Upper lobe of left lung (tissue), 6 donors: ENCODE measurements around the gene TGFBR3. TPM values are rescaled to one million over a fixed set of nuclear protein-coding genes. Genes with fewer than 3 reads are reported as not detected.

Experiments used
- ATAC-seq, 2 donors: fragments of 200-7000 bp; cut with Tn5 transposase; one replicate each; pipeline ENCODE4 v1.9.1; 2022; ENCODE audit warnings: mild to moderate bottlenecking in 2 of 2, moderate library complexity in 2 of 2; ENCODE audit not compliant: low FRiP score in 2 of 2
- DNase-seq, 2 donors: peaks; one replicate each; pipeline ENCODE4 v3.0.0-alpha.2; 2019 to 2020
- H3K27ac ChIP-seq, 4 donors: fragments of 200-600 bp; sonication (generic); one replicate each; pipeline ENCODE4 v1.5.1; 2016 to 2019
- H3K27me3 ChIP-seq, 4 donors: fragments of 200-600 bp; sonication (generic); one replicate each; pipeline ENCODE4 v1.5.1; 2017 to 2019
- H3K36me3 ChIP-seq, 4 donors: fragments of 200-600 bp; sonication (generic); one replicate each; pipeline ENCODE4 v1.5.1; 2016 to 2019
- H3K4me1 ChIP-seq, 4 donors: fragments of 200-600 bp; sonication (generic); one replicate each; pipeline ENCODE4 v1.5.1; 2018 to 2019
- H3K4me3 ChIP-seq, 4 donors: fragments of 200-600 bp; sonication (generic); one replicate each; pipeline ENCODE4 v1.5.1; 2017 to 2019; ENCODE audit warnings: mild to moderate bottlenecking in 2 of 4, moderate library complexity in 1 of 4
- H3K9me3 ChIP-seq, 4 donors: fragments of 200-600 bp; sonication (generic); one replicate each; pipeline ENCODE4 v1.5.1; 2018 to 2019
- CTCF ChIP-seq, 6 experiments: fragments of 450-650 bp in 4 of 6; fragments of 200-600 bp in 2 of 6; sonication (generic) in 2 of 6; IDR thresholded peaks; one replicate each; pipeline ENCODE4 v1.5.1; 2016 to 2019; ENCODE audit warnings: antibody characterized with exemption in 6 of 6
- EP300 ChIP-seq, 4 donors: sonication (generic); formaldehyde crosslinking; IDR thresholded peaks; one replicate each; pipeline ENCODE4 v1.5.1; 2017; ENCODE audit warnings: antibody characterized with exemption in 4 of 4, control low read depth in 2 of 4
- POLR2A ChIP-seq, 4 donors: fragments of 450-650 bp; IDR thresholded peaks; one replicate each; pipeline ENCODE4 v1.5.1; 2016 to 2017; ENCODE audit warnings: antibody characterized with exemption in 4 of 4, mild to moderate bottlenecking in 2 of 4
- POLR2AphosphoS5 ChIP-seq, 2 donors: sonication (generic); formaldehyde crosslinking; IDR thresholded peaks; one replicate each; pipeline ENCODE4 v1.5.1; 2017; ENCODE audit warnings: antibody characterized with exemption in 2 of 2
- WGBS, 2 donors: methylation state at CpG; one replicate each; pipeline ENCODE4 v1.1.5; 2017 to 2018; 5-methylcytosine and 5-hydroxymethylcytosine counted together
- total RNA-seq, 6 donors: library from RNA; depleted of rRNA in 4 of 6; stranded (reverse); fragments of >200 nt in 4 of 6; gene quantifications; one replicate each; pipeline versions ENCODE4 v1.1.0 to v1.2.1, GENCODE V29; 2016 to 2021
- donor health status: DM: no; HTN: no; CAD: no; lungs with moderate emphysema.
- donor health status: DM: no; HTN: yes; CAD: no; lungs with severe emphysema.

Gene TGFBR3
- total RNA-seq, 6 donors from 2014 or later, result 33.5 to 78.3 (median 57.1) TPM

GRCh38 chr1:91817211-91817905 is 68.6 kb downstream of the TGFBR3 start:
- no peak overlapping the region for H3K4me3 ChIP-seq
- 53 to 59% methylated on average over 5 of the region's 5 CpGs for WGBS, 2 donors
- H3K36me3 ChIP-seq, result no peaks in the 10 kb centered on the region
- H3K9me3 ChIP-seq, result no peaks in the 10 kb centered on the region
- peak overlapping the region in 3 of 4 donors; percentile 27 to 71 (median 40) for H3K27ac ChIP-seq
- TF ChIP-seq POLR2AphosphoS5 (IDR thresholded peaks at IDR 0.05) (no peak), POLR2A (IDR thresholded peaks at IDR 0.05) (no peak), CTCF (IDR thresholded peaks at IDR 0.05) (no peak), EP300 (IDR thresholded peaks at IDR 0.05) (no peak)
- peaks cover 17 to 53% (median 33%) of the 10 kb centered on the region in 4 donors for H3K4me1 ChIP-seq
- no peaks in the 10 kb centered on the region for H3K27me3 ChIP-seq
- ATAC-seq (no peak), DNase-seq (no peak)

GRCh38 chr1:91816031-91816430 is 69.9 kb downstream of the TGFBR3 start:
- Histone ChIP-seq H3K27me3 (no peaks in the 10 kb centered on the region), H3K9me3 (no peaks in the 10 kb centered on the region), H3K4me1 (peaks cover 17 to 46% (median 33%) of the 10 kb centered on the region in 4 donors), H3K27ac (peak overlapping the region in 3 of 4 donors; percentile 15 to 52 (median 40)), H3K4me3 (no peak overlapping the region), H3K36me3 (no peaks in the 10 kb centered on the region)
- DNase-seq (no peak), ATAC-seq (no peak)
- no peak for TF ChIP-seq POLR2A (IDR thresholded peaks at IDR 0.05)
- no peak for TF ChIP-seq CTCF (IDR thresholded peaks at IDR 0.05)
- no peak for TF ChIP-seq POLR2AphosphoS5 (IDR thresholded peaks at IDR 0.05)
- TF ChIP-seq EP300 (IDR thresholded peaks at IDR 0.05), result no peak
- 69 to 70% methylated on average over 1 of the region's 1 CpG for WGBS, 2 donors

GRCh38 chr1:91814448-91814847 is 71.5 kb downstream of the TGFBR3 start:
- ATAC-seq (no peak), DNase-seq (no peak)
- 66 to 68% methylated on average over 4 of the region's 4 CpGs for WGBS, 2 donors
- H3K36me3 ChIP-seq, result no peaks in the 10 kb centered on the region
- H3K4me1 ChIP-seq, result peaks cover 14 to 40% (median 31%) of the 10 kb centered on the region in 4 donors
- H3K27ac ChIP-seq, result peak overlapping the region in 1 of 4 donors; percentile 12
- no peak overlapping the region for H3K4me3 ChIP-seq
- no peaks in the 10 kb centered on the region for H3K9me3 ChIP-seq
- no peaks in the 10 kb centered on the region for H3K27me3 ChIP-seq
- TF ChIP-seq POLR2A (IDR thresholded peaks at IDR 0.05), result no peak
- TF ChIP-seq POLR2AphosphoS5 (IDR thresholded peaks at IDR 0.05), result no peak
- no peak for TF ChIP-seq EP300 (IDR thresholded peaks at IDR 0.05)
- TF ChIP-seq CTCF (IDR thresholded peaks at IDR 0.05), result no peak

GRCh38 chr1:91813813-91814212 is 72.1 kb downstream of the TGFBR3 start:
- Histone ChIP-seq H3K4me1 (peaks cover 11 to 34% (median 27%) of the 10 kb centered on the region in 4 donors), H3K9me3 (no peaks in the 10 kb centered on the region), H3K36me3 (no peaks in the 10 kb centered on the region), H3K4me3 (no peak overlapping the region), H3K27ac (peak overlapping the region in 1 of 4 donors; percentile 12), H3K27me3 (no peaks in the 10 kb centered on the region)
- TF ChIP-seq CTCF (IDR thresholded peaks at IDR 0.05) (no peak), EP300 (IDR thresholded peaks at IDR 0.05) (no peak), POLR2A (IDR thresholded peaks at IDR 0.05) (no peak)
- no peak for DNase-seq
- WGBS, 2 donors, result 93 to 96% methylated on average over 7 of the region's 7 CpGs
- ATAC-seq, result no peak
